HEK293 (cell line): ENCODE measurements around the gene IFT43.

Source experiments
- CTCF ChIA-PET: fragments of 350-600 bp; formaldehyde crosslinking; extraction: SDS; loops from one replicate; lab custom pipeline; 2021; ENCODE audit warnings: antibody characterized with exemption; lab: Yijun Ruan, JAX
- POLR2A ChIA-PET: fragments of 300-600 bp; formaldehyde crosslinking; extraction: SDS; loops from one replicate; lab custom pipeline; 2020; ENCODE audit warnings: antibody characterized with exemption, inconsistent platforms; lab: Yijun Ruan, JAX
- H3K27ac ChIP-seq: fragments of 200-500 bp; sonication (Bioruptor generic); 2 replicates; pipeline ENCODE4 v1.5.1; 2014; ENCODE audit warnings: low read depth, low read length, control low read depth, inconsistent platforms; ENCODE audit errors: extremely low read depth
- H3K36me3 ChIP-seq, 2 experiments: fragments of 200-500 bp in 1 of 2; sonication (Bioruptor generic) in 1 of 2; 1 replicate in 1 of 2; 2 replicates in 1 of 2; pipeline ENCODE4 v1.5.1; 2014 to 2017; ENCODE audit warnings: inconsistent platforms in 2 of 2, low read length in 2 of 2; ENCODE audit not compliant: control insufficient read depth in 2 of 2, insufficient read depth in 1 of 2
- H3K4me1 ChIP-seq: fragments of 200-500 bp; sonication (Bioruptor generic); 2 replicates; pipeline ENCODE4 v1.5.1; 2014; ENCODE audit warnings: mild to moderate bottlenecking, low read length, inconsistent platforms; ENCODE audit not compliant: control insufficient read depth, insufficient read depth
- H3K4me3 ChIP-seq: 2 replicates; pipeline ENCODE4 v1.5.1; 2011; ENCODE audit warnings: low read depth, mild to moderate bottlenecking, control low read depth, low read length, moderate library complexity
- H3K9me3 ChIP-seq: fragments of 200-500 bp; sonication (Bioruptor generic); 2 replicates; pipeline ENCODE4 v1.5.1; 2014; ENCODE audit warnings: low read depth, low read length, inconsistent platforms; ENCODE audit not compliant: control insufficient read depth, insufficient read depth
- BCL11A ChIP-seq: fragments of 450-650 bp; formaldehyde crosslinking; IDR thresholded peaks from 2 replicates; pipeline ENCODE4 v1.5.1; 2016; ENCODE audit warnings: low read depth, missing biosample characterization, missing genetic modification characterization
- FEZF1 ChIP-seq: fragments of 450-650 bp; formaldehyde crosslinking; IDR thresholded peaks from 2 replicates; pipeline ENCODE4 v1.5.1; 2016; ENCODE audit warnings: missing biosample characterization, missing genetic modification characterization
- HOXD13 ChIP-seq: sonication (generic); formaldehyde crosslinking; IDR thresholded peaks from 2 replicates; pipeline ENCODE4 v1.8.0; 2022; ENCODE audit warnings: missing genetic modification reagents, borderline replicate concordance
- KLF7 ChIP-seq: fragments of 450-650 bp; formaldehyde crosslinking; IDR thresholded peaks from 2 replicates; pipeline ENCODE4 v1.5.1; 2016; ENCODE audit warnings: missing biosample characterization, missing genetic modification characterization, borderline replicate concordance
- PATZ1 ChIP-seq: fragments of 450-650 bp; formaldehyde crosslinking; IDR thresholded peaks from 2 replicates; pipeline ENCODE4 v1.5.1; 2016; ENCODE audit warnings: missing biosample characterization, missing genetic modification characterization
- SP2 ChIP-seq: fragments of 450-650 bp; formaldehyde crosslinking; IDR thresholded peaks from 2 replicates; pipeline ENCODE4 v1.5.1; 2016; ENCODE audit warnings: missing biosample characterization, missing genetic modification characterization
- ZBTB20 ChIP-seq: fragments of 450-650 bp; formaldehyde crosslinking; IDR thresholded peaks from 2 replicates; pipeline ENCODE4 v1.5.1; 2016; ENCODE audit warnings: missing biosample characterization, missing genetic modification characterization
- ZBTB8A ChIP-seq: fragments of 450-650 bp; formaldehyde crosslinking; IDR thresholded peaks from 2 replicates; pipeline ENCODE4 v1.5.1; 2016; ENCODE audit warnings: missing biosample characterization, missing genetic modification characterization
- ZNF10 ChIP-seq: fragments of 450-650 bp; formaldehyde crosslinking; IDR thresholded peaks from 2 replicates; pipeline ENCODE4 v1.5.1; 2017; ENCODE audit warnings: missing biosample characterization, missing genetic modification characterization
- ZNF184 ChIP-seq: fragments of 450-650 bp; IDR thresholded peaks from 2 replicates; pipeline ENCODE4 v1.5.1; 2018; ENCODE audit warnings: missing biosample characterization, mild to moderate bottlenecking, missing genetic modification characterization
- ZNF24 ChIP-seq: fragments of 450-650 bp; formaldehyde crosslinking; IDR thresholded peaks from 2 replicates; pipeline ENCODE4 v1.5.1; 2016; ENCODE audit warnings: missing biosample characterization, missing genetic modification characterization
- ZNF274 ChIP-seq, 2 experiments: fragments of 200-500 bp in 1 of 2; fragments of 450-650 bp in 1 of 2; sonication (Bioruptor generic) in 1 of 2; formaldehyde crosslinking in 1 of 2; IDR thresholded peaks; 2 replicates each; pipeline versions ENCODE4 v1.5.1 to v1.6.1; 2014 to 2016; ENCODE audit warnings: borderline replicate concordance in 1 of 2, inconsistent platforms in 1 of 2, low read length in 1 of 2, missing biosample characterization in 1 of 2, missing genetic modification characterization in 1 of 2
- ZNF302 ChIP-seq: fragments of 450-650 bp; formaldehyde crosslinking; IDR thresholded peaks from 2 replicates; pipeline ENCODE4 v1.5.1; 2016; ENCODE audit warnings: missing biosample characterization, missing genetic modification characterization, low read depth
- ZNF324 ChIP-seq: fragments of 450-650 bp; formaldehyde crosslinking; IDR thresholded peaks from 2 replicates; pipeline ENCODE4 v1.5.1; 2016; ENCODE audit warnings: missing biosample characterization, missing genetic modification characterization
- ZNF341 ChIP-seq: fragments of 450-650 bp; formaldehyde crosslinking; IDR thresholded peaks from 2 replicates; pipeline ENCODE4; 2016; ENCODE audit warnings: low read depth, missing biosample characterization, missing genetic modification characterization
- ZNF37A ChIP-seq: fragments of 450-650 bp; IDR thresholded peaks from 2 replicates; pipeline ENCODE4 v1.5.1; 2018; ENCODE audit warnings: missing biosample characterization, missing genetic modification characterization
- ZNF398 ChIP-seq: fragments of 450-650 bp; formaldehyde crosslinking; IDR thresholded peaks from 2 replicates; pipeline ENCODE4 v1.5.1; 2017; ENCODE audit warnings: missing biosample characterization, missing genetic modification characterization
- ZNF426 ChIP-seq: fragments of 450-650 bp; formaldehyde crosslinking; IDR thresholded peaks from 2 replicates; pipeline ENCODE4 v1.5.1; 2017; ENCODE audit warnings: missing biosample characterization, missing genetic modification characterization, mild to moderate bottlenecking, inconsistent platforms, moderate library complexity
- ZNF433 ChIP-seq: fragments of 450-650 bp; formaldehyde crosslinking; IDR thresholded peaks from 2 replicates; pipeline ENCODE4 v1.5.1; 2016; ENCODE audit warnings: missing biosample characterization, missing genetic modification characterization, low read depth
- ZNF521 ChIP-seq: fragments of 450-650 bp; formaldehyde crosslinking; IDR thresholded peaks from 2 replicates; pipeline ENCODE4 v1.5.1; 2017; ENCODE audit warnings: missing biosample characterization, mild to moderate bottlenecking, missing genetic modification characterization
- ZNF560 ChIP-seq: fragments of 450-650 bp; formaldehyde crosslinking; IDR thresholded peaks from 2 replicates; pipeline ENCODE4 v1.5.1; 2017; ENCODE audit warnings: missing biosample characterization, missing genetic modification characterization, borderline replicate concordance
- ZNF571 ChIP-seq: fragments of 450-650 bp; formaldehyde crosslinking; IDR thresholded peaks from 2 replicates; pipeline ENCODE4 v1.5.0; 2017; ENCODE audit warnings: missing biosample characterization, missing genetic modification characterization
- ZNF610 ChIP-seq: fragments of 450-650 bp; formaldehyde crosslinking; IDR thresholded peaks from 2 replicates; pipeline ENCODE4 v1.5.1; 2016; ENCODE audit warnings: missing biosample characterization, missing genetic modification characterization, borderline replicate concordance
- ZNF624 ChIP-seq: fragments of 450-650 bp; formaldehyde crosslinking; IDR thresholded peaks from 2 replicates; pipeline ENCODE4 v1.5.1; 2017; ENCODE audit warnings: missing biosample characterization, missing genetic modification characterization
- ZNF658 ChIP-seq: fragments of 450-650 bp; formaldehyde crosslinking; IDR thresholded peaks from 2 replicates; pipeline ENCODE4; 2016; ENCODE audit warnings: missing biosample characterization, missing genetic modification characterization
- ZNF670 ChIP-seq: fragments of 450-650 bp; formaldehyde crosslinking; IDR thresholded peaks from 2 replicates; pipeline ENCODE4 v1.5.1; 2016; ENCODE audit warnings: missing biosample characterization, missing genetic modification characterization, low read depth
- ZSCAN30 ChIP-seq: fragments of 450-650 bp; IDR thresholded peaks from 2 replicates; pipeline ENCODE4 v1.5.1; 2018; ENCODE audit warnings: missing biosample characterization, mild to moderate bottlenecking, missing genetic modification characterization, moderate library complexity
- TF ChIP-seq, protein P1 (sequence below): fragments of 450-650 bp; formaldehyde crosslinking; optimal IDR thresholded peaks from 2 replicates; pipeline ENCODE3; 2016; ENCODE audit warnings: missing biosample characterization, mild to moderate bottlenecking, missing genetic modification characterization
- TF ChIP-seq, protein P2 (sequence below): fragments of 450-650 bp; formaldehyde crosslinking; IDR thresholded peaks from 2 replicates; pipeline ENCODE4 v1.5.1; 2016; ENCODE audit warnings: missing biosample characterization, missing genetic modification characterization, borderline replicate concordance
- TF ChIP-seq, protein P3 (sequence below): IDR thresholded peaks from 2 replicates; pipeline ENCODE4 v1.6.1; 2011; ENCODE audit warnings: mild to moderate bottlenecking, low read depth, low read length, borderline replicate concordance

The IFT43 gene

GRCh38 chr14:75982266-75983018, 3.1 kb upstream of the IFT43 start:
- ChIA-PET POLR2A (interaction anchor here (0.6 to 1.7 kb wide), 6 partner anchors 23 to 990 kb away, joined by 3 to 7 read pairs (median 3); partner anchors contain the start of genes ERG28 and TTLL5), CTCF (interaction anchor here (0.6 to 11.4 kb wide), 29 partner anchors 11 to 664 kb away, joined by 3 to 259 read pairs (median 3); partner anchors contain the start of genes ERG28, FLVCR2 and TTLL5)
- H3K4me3 ChIP-seq, result peak overlapping the region; percentile 58
- H3K4me1 ChIP-seq, result peaks cover 7% of the 10 kb centered on the region
- no peaks in the 10 kb centered on the region for H3K9me3 ChIP-seq
- peak overlapping the region; percentile 86 for H3K27ac ChIP-seq
- no peaks in the 10 kb centered on the region for H3K36me3 ChIP-seq
- TF ChIP-seq ZNF624 (tag by site-specific recombination) (no peak), ZNF10 (tag by site-specific recombination) (no peak), ZSCAN30 (peak; percentile 54), ZBTB20 (tag by site-specific recombination) (0 out of 2 replicates have a peak, but pooled peaks have one; percentile 20), ZNF302 (tag by site-specific recombination) (no peak), FEZF1 (tag by site-specific recombination) (no peak), ZNF433 (tag by site-specific recombination) (no peak), ZNF24 (tag by site-specific recombination) (0 out of 2 replicates have a peak, but pooled peaks have one; percentile 28), SP2 (tag by site-specific recombination) (no peak), ZNF571 (no peak), ZNF184 (tag by site-specific recombination) (no peak), BCL11A (no peak), ZNF37A (tag by site-specific recombination) (no peak), ZNF658 (tag by site-specific recombination) (no peak), ZNF670 (tag by site-specific recombination) (no peak), ZNF324 (tag by site-specific recombination) (no peak), KLF7 (tag by site-specific recombination) (no peak), ZNF426 (tag by site-specific recombination) (no peak), ZNF341 (tag by site-specific recombination) (0 out of 2 replicates have a peak, but pooled peaks have one; percentile 27), ZNF521 (no peak), ZNF560 (tag by site-specific recombination) (no peak), ZBTB8A (tag by site-specific recombination) (no peak), ZNF274 (IDR thresholded peaks at IDR 0.05; ENCODE audit: low read length) (no peak), ZNF274 (tag by site-specific recombination; IDR thresholded peaks at IDR 0.05; ENCODE audit: borderline replicate concordance) (no peak), PATZ1 (tag by site-specific recombination) (0 out of 2 replicates have a peak, but pooled peaks have one; percentile 15), HOXD13 (CRISPR knock-in tag) (no peak), ZNF398 (tag by site-specific recombination) (no peak; the same call in 1 of the 2 replicates), ZNF610 (tag by site-specific recombination) (0 out of 2 replicates have a peak, but pooled peaks have one; percentile 72)
- TF ChIP-seq, protein P1, sequence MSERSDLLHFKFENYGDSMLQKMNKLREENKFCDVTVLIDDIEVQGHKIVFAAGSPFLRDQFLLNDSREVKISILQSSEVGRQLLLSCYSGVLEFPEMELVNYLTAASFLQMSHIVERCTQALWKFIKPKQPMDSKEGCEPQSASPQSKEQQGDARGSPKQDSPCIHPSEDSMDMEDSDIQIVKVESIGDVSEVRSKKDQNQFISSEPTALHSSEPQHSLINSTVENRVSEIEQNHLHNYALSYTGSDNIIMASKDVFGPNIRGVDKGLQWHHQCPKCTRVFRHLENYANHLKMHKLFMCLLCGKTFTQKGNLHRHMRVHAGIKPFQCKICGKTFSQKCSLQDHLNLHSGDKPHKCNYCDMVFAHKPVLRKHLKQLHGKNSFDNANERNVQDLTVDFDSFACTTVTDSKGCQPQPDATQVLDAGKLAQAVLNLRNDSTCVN (tag by site-specific recombination), result peak; percentile 52
- TF ChIP-seq, protein P2, sequence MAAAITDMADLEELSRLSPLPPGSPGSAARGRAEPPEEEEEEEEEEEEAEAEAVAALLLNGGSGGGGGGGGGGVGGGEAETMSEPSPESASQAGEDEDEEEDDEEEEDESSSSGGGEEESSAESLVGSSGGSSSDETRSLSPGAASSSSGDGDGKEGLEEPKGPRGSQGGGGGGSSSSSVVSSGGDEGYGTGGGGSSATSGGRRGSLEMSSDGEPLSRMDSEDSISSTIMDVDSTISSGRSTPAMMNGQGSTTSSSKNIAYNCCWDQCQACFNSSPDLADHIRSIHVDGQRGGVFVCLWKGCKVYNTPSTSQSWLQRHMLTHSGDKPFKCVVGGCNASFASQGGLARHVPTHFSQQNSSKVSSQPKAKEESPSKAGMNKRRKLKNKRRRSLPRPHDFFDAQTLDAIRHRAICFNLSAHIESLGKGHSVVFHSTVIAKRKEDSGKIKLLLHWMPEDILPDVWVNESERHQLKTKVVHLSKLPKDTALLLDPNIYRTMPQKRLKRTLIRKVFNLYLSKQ (tag by site-specific recombination), result no peak
- TF ChIP-seq, protein P3, sequence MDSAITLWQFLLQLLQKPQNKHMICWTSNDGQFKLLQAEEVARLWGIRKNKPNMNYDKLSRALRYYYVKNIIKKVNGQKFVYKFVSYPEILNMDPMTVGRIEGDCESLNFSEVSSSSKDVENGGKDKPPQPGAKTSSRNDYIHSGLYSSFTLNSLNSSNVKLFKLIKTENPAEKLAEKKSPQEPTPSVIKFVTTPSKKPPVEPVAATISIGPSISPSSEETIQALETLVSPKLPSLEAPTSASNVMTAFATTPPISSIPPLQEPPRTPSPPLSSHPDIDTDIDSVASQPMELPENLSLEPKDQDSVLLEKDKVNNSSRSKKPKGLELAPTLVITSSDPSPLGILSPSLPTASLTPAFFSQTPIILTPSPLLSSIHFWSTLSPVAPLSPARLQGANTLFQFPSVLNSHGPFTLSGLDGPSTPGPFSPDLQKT, result no peak
